Measurements from ENCODE around the gene TXNDC12. TPM values are rescaled to one million over a fixed set of nuclear protein-coding genes. Genes with fewer than 3 reads are reported as not detected.

TXNDC12 gene
- total and polyA plus RNA-seq, 9 of the 15 experiments (the other 6 are each of a cell fraction or from before 2014, with no cell fraction given) = 17.0 to 60.8 (median 37.8) TPM

DNA sequence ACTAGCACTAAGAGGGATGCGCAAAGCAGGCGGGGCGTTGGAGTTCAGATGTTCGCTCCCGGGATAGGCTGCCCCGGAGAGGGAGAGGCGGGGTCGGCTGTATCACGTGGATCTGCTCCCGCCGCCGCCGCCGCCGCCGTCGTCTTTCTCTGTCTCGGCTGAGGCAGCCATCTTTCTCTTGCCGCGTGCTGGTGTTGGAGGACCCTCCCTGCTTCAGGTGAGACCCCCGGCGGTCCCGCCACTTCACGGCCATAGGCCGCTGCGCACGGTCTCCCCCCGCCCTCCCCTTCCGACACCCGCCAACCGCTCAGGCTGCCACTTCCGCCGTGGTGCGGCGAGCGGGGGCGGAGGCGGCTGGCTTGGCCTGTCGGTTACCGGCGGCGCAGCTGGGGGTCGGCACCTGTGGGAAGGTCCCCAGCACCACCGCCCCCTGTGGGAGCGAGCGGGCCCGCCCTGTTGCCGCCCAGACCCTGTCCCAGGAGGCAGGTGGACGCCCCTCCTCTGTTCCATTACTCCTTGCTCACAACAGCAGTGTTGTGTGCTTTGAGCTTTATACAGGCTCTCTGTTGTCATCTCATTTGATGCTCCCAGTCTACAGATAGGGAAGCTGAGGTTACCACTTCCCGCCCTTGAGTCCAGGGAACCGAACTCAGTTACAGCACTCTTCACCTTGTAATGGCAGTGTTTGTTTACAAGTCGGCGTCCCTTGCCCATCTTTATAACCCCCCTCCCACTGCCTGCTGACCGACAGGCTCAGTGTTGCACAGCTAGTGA lies 1.4 kb upstream of the TXNDC12 start, which contains the start of gene BTF3L4 (continued):
- TF ChIP-seq, protein P1, sequence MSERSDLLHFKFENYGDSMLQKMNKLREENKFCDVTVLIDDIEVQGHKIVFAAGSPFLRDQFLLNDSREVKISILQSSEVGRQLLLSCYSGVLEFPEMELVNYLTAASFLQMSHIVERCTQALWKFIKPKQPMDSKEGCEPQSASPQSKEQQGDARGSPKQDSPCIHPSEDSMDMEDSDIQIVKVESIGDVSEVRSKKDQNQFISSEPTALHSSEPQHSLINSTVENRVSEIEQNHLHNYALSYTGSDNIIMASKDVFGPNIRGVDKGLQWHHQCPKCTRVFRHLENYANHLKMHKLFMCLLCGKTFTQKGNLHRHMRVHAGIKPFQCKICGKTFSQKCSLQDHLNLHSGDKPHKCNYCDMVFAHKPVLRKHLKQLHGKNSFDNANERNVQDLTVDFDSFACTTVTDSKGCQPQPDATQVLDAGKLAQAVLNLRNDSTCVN (CRISPR knock-in tag; IDR thresholded peaks at IDR 0.05) = no peak
- TF ChIP-seq POLR2A (conservative IDR thresholded peaks at IDR 0.05) (peak; percentile 94), ZNF551 (CRISPR knock-in tag; IDR thresholded peaks at IDR 0.05) (no peak), RBM25 (IDR thresholded peaks at IDR 0.05; ENCODE audit: low read depth, low read length, severe bottlenecking) (peak; percentile 55), RFX5 (IDR thresholded peaks at IDR 0.05; ENCODE audit: low read depth, low read length) (no peak), SAP30 (IDR thresholded peaks at IDR 0.05; ENCODE audit: borderline replicate concordance, insufficient read depth, low read depth, low read length, poor library complexity, severe bottlenecking) (peak; percentile 93), DACH1 (IDR thresholded peaks at IDR 0.05; ENCODE audit: partially characterized antibody) (peak; percentile 35), PHB (CRISPR knock-in tag; IDR thresholded peaks at IDR 0.05) (no peak), TBL1XR1 (IDR thresholded peaks at IDR 0.05; ENCODE audit: low read length in 2 of 2) (peak in 1 of 2 experiments; percentile 48; a peak in 1 of 4 replicates)
- TF ChIP-seq, protein P2, sequence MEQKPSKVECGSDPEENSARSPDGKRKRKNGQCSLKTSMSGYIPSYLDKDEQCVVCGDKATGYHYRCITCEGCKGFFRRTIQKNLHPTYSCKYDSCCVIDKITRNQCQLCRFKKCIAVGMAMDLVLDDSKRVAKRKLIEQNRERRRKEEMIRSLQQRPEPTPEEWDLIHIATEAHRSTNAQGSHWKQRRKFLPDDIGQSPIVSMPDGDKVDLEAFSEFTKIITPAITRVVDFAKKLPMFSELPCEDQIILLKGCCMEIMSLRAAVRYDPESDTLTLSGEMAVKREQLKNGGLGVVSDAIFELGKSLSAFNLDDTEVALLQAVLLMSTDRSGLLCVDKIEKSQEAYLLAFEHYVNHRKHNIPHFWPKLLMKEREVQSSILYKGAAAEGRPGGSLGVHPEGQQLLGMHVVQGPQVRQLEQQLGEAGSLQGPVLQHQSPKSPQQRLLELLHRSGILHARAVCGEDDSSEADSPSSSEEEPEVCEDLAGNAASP (IDR thresholded peaks at IDR 0.05) = no peak
- TF ChIP-seq, protein P3, sequence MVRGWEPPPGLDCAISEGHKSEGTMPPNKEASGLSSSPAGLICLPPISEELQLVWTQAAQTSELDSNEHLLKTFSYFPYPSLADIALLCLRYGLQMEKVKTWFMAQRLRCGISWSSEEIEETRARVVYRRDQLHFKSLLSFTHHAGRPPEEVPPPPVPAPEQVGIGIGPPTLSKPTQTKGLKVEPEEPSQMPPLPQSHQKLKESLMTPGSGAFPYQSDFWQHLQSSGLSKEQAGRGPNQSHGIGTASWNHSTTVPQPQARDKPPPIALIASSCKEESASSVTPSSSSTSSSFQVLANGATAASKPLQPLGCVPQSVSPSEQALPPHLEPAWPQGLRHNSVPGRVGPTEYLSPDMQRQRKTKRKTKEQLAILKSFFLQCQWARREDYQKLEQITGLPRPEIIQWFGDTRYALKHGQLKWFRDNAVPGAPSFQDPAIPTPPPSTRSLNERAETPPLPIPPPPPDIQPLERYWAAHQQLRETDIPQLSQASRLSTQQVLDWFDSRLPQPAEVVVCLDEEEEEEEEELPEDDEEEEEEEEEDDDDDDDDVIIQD (CRISPR knock-in tag; IDR thresholded peaks at IDR 0.05) = no peak
- TF ChIP-seq, protein P4, sequence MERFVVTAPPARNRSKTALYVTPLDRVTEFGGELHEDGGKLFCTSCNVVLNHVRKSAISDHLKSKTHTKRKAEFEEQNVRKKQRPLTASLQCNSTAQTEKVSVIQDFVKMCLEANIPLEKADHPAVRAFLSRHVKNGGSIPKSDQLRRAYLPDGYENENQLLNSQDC (CRISPR knock-in tag; IDR thresholded peaks at IDR 0.05) = peak; percentile 95; the same call in 1 of the 2 replicates
